Gastrocnemius medialis (tissue), 4 donors: ENCODE measurements around the gene CLDN34.

Experiments
- CTCF ChIP-seq, 5 experiments: fragments of 450-650 bp in 3 of 5; fragments of 200-600 bp in 2 of 5; sonication (generic) in 2 of 5; IDR thresholded peaks in 4 of 5; conservative IDR thresholded peaks in 1 of 5; 1 replicate in 4 of 5; 2 replicates in 1 of 5; pipeline ENCODE4 v1.5.1; 2016 to 2019; ENCODE audit warnings: antibody characterized with exemption in 5 of 5, mild to moderate bottlenecking in 3 of 5, moderate library complexity in 3 of 5
- POLR2A ChIP-seq, 2 donors: fragments of 450-650 bp; IDR thresholded peaks; one replicate each; pipeline ENCODE4 v1.6.1; 2017; ENCODE audit warnings: antibody characterized with exemption in 2 of 2, mild to moderate bottlenecking in 2 of 2, moderate library complexity in 2 of 2

- TF ChIP-seq CTCF (IDR thresholded peaks at IDR 0.05 in 4 of 5, conservative IDR thresholded peaks at IDR 0.05 in 1 of 5) (no peak), POLR2A (IDR thresholded peaks at IDR 0.05) (no peak)
Observed at GRCh38 chrX:9958183-9958582, 9.0 kb upstream of the CLDN34 start.
